ENCODE measurements around the gene SMYD4.
"Not testable (repeated sequence)": the region's sequence is repeated elsewhere in the genome, so short reads cannot be mapped to it uniquely, and the experiment has no call there.

Gene SMYD4

DNA sequence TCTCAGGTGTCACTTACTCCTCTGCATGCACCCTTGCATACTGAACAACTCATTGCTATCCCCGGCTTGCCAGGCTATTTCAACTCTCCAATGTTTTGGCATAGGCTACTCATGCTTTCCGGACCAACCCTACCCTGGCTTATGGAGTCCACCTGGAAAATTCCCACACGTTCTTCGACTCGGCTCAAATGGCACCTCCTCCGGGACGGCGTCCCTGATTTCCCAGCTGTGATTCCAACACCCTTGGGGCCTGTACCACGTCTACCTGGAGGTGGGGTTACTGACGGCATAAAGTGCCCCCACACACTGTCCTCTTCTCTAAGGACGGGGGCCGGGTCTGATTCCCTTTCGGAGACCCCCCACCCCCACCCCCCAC, 498 bp downstream of the SMYD4 start:
- DNase-seq = no peak

- no peak for DNase-seq
These were observed 9.0 kb downstream of the SMYD4 start for GRCh38 chr17:1820528-1821252.

DNA sequence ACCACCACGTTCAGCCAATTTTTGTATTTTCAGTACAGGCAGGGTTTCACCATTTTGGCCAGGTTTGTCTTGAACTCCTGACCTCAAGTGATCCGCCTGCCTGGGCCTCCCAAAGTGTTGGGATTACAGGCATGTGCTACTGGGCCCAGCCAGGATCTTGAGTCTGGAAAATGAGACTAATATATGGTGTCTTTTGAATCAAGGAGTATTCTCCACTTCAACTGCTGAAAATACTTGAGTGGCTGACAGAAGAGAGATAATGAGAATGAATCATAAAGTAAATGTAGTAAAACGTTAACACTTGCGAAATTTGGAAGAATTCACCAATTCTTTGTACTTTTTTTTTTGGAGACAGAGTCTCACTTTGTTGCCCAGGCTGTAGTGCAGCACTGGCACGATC, 16.6 kb downstream of the SMYD4 start:
- DNase-seq = no peak

GRCh38 chr17:1810450-1811103, 19.1 kb downstream of the SMYD4 start:
- DNase-seq = no peak

DNA sequence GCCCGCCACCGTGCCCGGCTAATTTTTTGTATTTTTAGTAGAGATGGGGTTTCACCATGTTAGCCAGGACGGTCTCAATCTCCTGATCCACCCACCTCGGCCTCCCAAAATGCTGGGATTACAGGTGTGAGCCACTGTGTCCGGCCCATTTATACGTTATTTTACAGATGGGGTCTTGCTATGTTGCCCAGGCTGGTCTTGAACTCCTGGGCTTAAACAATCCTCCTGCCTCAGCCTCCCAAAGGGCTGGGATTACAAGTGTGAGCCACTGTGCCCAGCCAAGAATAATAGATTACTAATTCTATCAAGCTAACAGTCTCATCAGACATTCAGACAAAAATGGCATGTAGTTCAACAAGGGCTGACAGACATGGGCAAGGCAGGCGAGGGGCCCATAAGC, 19.9 kb downstream of the SMYD4 start:
- DNase-seq = not testable (repeated sequence)

DNA sequence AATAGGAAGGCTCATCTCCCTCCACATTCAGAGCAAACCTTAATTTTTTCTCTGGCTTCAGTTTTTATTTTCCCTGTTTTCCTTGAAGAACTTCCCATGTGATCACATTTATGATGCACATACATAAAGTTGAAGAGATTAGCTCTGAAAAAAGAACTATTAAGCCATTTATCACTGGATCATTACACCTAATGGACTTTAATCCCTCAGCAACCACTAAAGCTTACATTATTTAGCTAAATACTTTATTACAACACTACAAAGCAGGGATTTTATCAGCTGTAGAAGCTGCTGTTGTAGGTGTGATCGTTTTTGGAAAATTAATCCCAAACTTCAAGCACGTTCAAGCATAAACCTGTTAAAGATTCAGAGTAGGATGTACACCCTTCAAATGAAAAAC, 21.1 kb downstream of the SMYD4 start:
- no peak for DNase-seq

DNA sequence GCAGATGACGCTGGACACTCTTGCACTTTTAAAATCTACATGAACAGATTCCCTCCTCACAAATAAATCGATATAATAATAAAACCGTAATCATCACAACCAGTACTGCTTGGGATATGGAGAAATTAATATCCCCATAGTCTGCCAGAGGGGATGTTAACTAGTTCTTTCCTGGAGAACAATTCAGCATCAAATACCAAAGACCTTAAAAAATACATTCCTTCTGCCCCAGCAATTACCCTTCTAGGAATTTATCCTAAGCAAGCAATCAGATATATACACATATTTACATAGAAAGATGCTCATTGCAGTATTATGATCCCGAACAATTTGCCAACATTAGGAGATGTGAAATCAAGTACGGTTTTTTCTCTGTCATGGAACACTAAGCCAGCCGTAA, 21.8 kb downstream of the SMYD4 start:
- no peak for DNase-seq

DNA sequence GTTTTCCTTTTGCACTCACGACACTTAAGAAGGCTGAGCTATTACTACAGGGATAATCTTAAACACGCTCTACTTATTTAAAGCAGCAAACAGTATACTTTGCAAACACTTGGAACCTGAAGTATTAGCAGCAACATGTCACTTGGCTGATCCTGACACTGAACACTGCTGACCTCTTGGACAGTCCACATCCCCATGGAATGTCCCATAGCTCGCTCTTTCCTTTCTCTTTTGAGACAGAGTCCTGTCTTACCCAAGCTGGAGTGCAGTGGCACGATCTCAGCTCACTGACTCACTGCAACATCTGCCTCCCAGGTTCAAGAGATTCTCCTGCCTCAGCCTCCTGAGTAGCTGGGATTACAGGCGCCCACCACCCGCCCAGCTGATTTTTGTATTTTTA, 26.4 kb downstream of the SMYD4 start:
- no peak for DNase-seq

GRCh38 chr17:1802429-1802828, 27.3 kb downstream of the SMYD4 start:
- no peak for DNase-seq

DNA sequence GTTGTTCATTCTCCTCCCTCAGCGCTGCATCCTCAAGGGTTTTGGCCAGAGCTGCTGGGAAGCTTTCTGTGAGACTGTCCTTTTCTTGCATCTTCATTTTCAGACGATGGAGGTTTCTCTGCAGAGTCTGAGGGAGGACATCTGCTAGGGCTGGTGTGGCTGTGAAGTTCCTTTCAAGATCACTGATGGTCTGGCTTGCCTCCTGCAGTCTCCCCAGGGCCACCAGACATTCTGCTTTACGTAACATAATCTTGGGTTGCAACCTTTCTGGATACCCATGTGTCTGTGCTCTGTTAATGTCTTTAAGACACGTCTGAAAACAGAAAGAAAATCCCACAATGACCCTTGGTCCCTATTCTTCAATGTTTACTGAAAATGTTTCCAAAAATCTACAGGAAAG, 29.0 kb downstream of the SMYD4 start:
- DNase-seq = no peak

GRCh38 chr17:1800240-1800639, 29.5 kb downstream of the SMYD4 start:
- no peak for DNase-seq

- not testable (repeated sequence) for DNase-seq
These were observed 31.9 kb downstream of the SMYD4 start for GRCh38 chr17:1797846-1798245.

GRCh38 chr17:1797323-1797722, 32.4 kb downstream of the SMYD4 start:
- peak; percentile 15 for DNase-seq

DNA sequence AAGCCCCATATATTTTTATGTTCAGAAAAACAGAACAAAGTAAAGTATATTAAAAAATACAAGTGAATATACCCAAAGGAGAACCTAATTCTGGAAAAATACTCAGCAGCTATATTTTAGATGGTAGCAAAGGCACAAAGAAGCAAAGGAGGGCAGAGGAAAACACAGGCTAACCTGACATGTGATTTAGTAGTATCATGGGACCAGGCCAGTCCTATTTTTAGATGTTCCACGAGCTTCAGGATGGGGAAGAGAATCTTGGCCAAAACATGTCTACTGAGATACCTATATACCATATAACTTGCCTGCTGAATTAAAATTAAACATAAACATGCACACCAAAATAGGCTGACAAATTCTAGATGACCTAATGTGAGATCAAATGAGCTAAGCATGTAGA, 32.9 kb downstream of the SMYD4 start:
- peak; percentile 1 for DNase-seq

- DNase-seq = no peak
These were observed 36.3 kb downstream of the SMYD4 start for GRCh38 chr17:1793447-1793806.

DNA sequence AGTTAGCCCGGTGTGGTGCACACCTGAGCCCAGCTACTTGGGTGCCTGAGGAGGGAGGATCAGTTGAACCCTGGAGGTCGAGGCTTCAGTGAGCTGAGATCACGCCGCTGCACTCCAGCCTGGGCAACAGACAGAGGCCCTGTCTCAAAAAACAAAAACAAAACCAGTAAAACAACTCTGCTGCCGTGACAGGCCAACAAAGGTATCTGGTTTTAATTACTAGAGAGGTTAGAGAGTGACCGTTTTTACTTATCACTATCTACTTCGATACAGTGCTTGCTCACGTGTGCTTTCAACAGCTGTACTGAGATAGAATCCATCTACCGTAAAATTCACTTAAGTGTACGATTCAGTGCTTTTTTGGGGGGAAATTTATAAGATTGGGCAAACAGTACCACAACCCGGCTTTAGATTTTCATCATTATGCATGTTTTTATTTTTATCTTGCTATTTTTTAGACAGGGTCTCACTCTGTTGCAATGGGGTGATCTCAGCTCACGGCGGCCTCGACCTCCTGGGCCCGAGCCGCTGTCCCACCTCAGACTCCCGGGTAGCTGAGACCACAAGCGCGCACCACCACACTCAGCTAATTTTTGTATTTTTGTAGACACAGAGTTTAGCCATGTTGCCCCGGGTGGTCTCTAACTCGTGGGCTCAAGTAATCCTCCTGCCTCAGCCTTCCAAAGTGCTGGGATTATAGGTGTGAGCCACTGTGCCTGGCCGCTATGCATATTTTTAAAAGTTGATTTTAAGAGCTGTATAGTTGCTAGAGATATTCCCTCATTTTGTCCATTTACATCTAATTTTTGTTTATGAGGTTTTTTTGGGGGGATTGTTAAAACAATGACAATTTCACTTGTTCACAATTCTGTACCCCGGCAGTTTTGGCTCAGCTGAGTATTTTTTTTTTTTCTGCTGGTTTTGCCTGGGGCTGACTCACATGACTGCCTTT, 36.9 kb downstream of the SMYD4 start:
- no peak for DNase-seq

DNA sequence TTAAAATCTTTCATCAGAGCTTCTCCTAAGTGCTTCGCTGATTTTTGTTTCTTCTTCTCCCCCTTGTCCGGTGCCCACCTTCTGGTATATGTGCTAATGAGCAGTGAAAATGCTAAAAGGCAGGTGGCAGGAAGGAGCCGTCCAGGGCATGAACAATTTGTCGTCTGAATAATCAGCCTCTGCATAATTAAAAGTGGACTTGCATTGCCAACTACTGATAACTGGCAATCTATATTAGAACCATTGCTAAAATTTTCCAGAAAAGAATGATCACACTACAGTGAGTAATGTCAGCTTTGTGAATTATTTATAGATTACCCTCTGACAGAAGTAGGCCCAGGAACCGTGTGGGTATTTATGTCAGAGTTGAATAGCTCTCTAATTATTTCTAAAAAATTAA, 39.8 kb downstream of the SMYD4 start:
- no peak for DNase-seq

- DNase-seq = no peak
These were observed 42.3 kb downstream of the SMYD4 start for GRCh38 chr17:1787301-1787902.

DNA sequence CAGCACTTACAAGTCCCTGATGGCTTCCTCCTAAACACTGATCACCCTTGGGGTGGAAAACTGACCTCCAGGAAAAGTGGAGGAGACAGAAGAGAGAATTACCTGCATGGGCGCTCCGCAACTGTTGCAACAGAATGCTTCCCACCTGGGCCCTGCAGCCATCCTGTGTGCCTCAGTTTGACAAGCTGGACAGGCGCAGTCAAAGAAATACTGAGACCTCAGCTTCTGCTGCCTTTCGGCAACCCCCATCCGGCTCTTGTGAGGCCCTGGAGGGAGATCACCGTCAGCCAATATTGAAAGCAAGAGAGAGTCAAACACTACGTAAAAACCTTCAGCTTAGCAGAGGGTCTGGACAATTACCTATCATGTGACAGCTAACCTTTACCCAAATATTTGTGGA, 43.0 kb downstream of the SMYD4 start:
- DNase-seq = no peak

- DNase-seq = no peak
These were observed 43.8 kb downstream of the SMYD4 start for GRCh38 chr17:1785930-1786329.

- peak; percentile 29 for DNase-seq
These were observed 45.7 kb downstream of the SMYD4 start for GRCh38 chr17:1783834-1784611.

GRCh38 chr17:1783271-1783670, 46.4 kb downstream of the SMYD4 start:
- no peak for DNase-seq

DNA sequence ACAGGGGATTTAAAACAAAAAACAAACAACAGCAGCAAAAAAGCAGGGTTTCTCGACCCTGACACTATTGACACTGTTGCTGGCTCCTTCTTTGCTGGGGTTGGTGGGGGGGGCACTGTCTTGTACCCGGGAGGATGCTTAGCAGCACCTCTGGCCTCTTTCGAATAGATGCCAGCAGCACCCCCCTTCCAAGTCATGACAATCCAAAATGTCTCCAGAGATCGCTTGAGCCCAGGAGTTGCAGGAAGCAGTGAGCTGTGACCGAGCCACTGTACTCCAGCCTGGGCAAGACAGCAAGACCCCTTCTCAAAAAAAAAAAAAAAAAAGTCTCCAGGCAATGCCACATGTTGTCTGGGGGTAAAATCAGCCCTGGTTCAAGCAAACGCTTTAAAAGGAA, 47.5 kb downstream of the SMYD4 start:
- DNase-seq = no peak
